Right ventricle myocardium inferior (tissue), 1 donor: ENCODE data around the gene TFPI. TPM values are rescaled to one million over a fixed set of nuclear protein-coding genes. Genes with fewer than 3 reads are reported as not detected.
"Not testable (repeated sequence)": the region's sequence is repeated elsewhere in the genome, so short reads cannot be mapped to it uniquely, and the experiment has no call there.

Experiments
- ATAC-seq: fragments of 200-7000 bp; cut with Tn5 transposase; one replicate; pipeline ENCODE4 v1.9.1; 2020; ENCODE audit warnings: mild to moderate bottlenecking, moderate library complexity
- DNase-seq: peaks from one replicate; pipeline ENCODE4 v3.0.0; 2021; ENCODE audit errors: missing footprints
- intact Hi-C: fragments of 100-400 bp; cut with DNase I; formaldehyde crosslinking; loops from one replicate; pipeline ENCODE4 v1.11.0; 2022
- total RNA-seq: library from RNA; stranded (reverse); fragmentation: NEBNext Ultra II Directional; extraction: Animal tissue kit (Norgen Biotek cat#: 25700); gene quantifications from one replicate; pipeline ENCODE4 v1.2.1, GENCODE V29; 2021
- donor health status: DM: no; HTN: yes; CAD: no; lungs with severe emphysema.

The TFPI gene
- total RNA-seq, 1 donor from 2014 or later = 33.6 TPM

GRCh38 chr2:187566266-187566665 lies 12.0 kb upstream of the TFPI start:
- DNase-seq = no peak
- no peak for ATAC-seq
- intact Hi-C loops = no loop called here

- ATAC-seq, DNase-seq, intact Hi-C loops: not testable (repeated sequence)
These were observed 11.4 kb upstream of the TFPI start for GRCh38 chr2:187565618-187566017.

- intact Hi-C loops, ATAC-seq, DNase-seq: not testable (repeated sequence)
These were observed 2.3 kb upstream of the TFPI start for GRCh38 chr2:187556493-187556892.

GRCh38 chr2:187554704-187555082 lies 458 bp upstream of the TFPI start:
- ATAC-seq (no peak), DNase-seq (no peak)
- intact Hi-C loops = no loop called here

- DNase-seq (no peak), ATAC-seq (no peak)
- intact Hi-C loops = no loop called here
These were observed 1.2 kb downstream of the TFPI start for GRCh38 chr2:187552828-187553681.

- ATAC-seq (no peak), DNase-seq (no peak)
- intact Hi-C loops = no loop called here
These were observed 1.9 kb downstream of the TFPI start for GRCh38 chr2:187552381-187552780.

- ATAC-seq = no peak
- intact Hi-C loops = no loop called here
- DNase-seq = no peak
These were observed 3.4 kb downstream of the TFPI start for GRCh38 chr2:187550857-187551256.

- DNase-seq (no peak), ATAC-seq (no peak)
- intact Hi-C loops = no loop called here
These were observed 4.2 kb downstream of the TFPI start for GRCh38 chr2:187549951-187550555.

- intact Hi-C loops = no loop called here
- ATAC-seq = no peak
- no peak for DNase-seq
These were observed 5.0 kb downstream of the TFPI start for GRCh38 chr2:187549193-187549592.

GRCh38 chr2:187548656-187549055 lies 5.6 kb downstream of the TFPI start:
- no peak for ATAC-seq
- DNase-seq = no peak
- intact Hi-C loops = no loop called here

GRCh38 chr2:187547353-187547979 lies 6.8 kb downstream of the TFPI start:
- ATAC-seq (peak; percentile 94), DNase-seq (no peak)
- intact Hi-C loops = no loop called here

- no peak for DNase-seq
- intact Hi-C loops = no loop called here
These were observed 7.4 kb downstream of the TFPI start for GRCh38 chr2:187546762-187547333.

GRCh38 chr2:187545238-187545751 lies 8.9 kb downstream of the TFPI start:
- intact Hi-C loops = no loop called here
- no peak for DNase-seq
- ATAC-seq = no peak

More at GRCh38 chr2:187546762-187547333, 7.4 kb downstream of the TFPI start:
- no peak for ATAC-seq

- DNase-seq = no peak
- ATAC-seq = no peak
- intact Hi-C loops = no loop called here
These were observed 9.7 kb downstream of the TFPI start for GRCh38 chr2:187544371-187545080.

- DNase-seq = no peak
- no peak for ATAC-seq
- intact Hi-C loops = no loop called here
These were observed 10.7 kb downstream of the TFPI start for GRCh38 chr2:187543488-187543887.

GRCh38 chr2:187542123-187542522 lies 12.1 kb downstream of the TFPI start:
- ATAC-seq = no peak
- no peak for DNase-seq
- intact Hi-C loops = no loop called here

- DNase-seq (no peak), ATAC-seq (peak; percentile 89)
- intact Hi-C loops = no loop called here
These were observed 12.8 kb downstream of the TFPI start for GRCh38 chr2:187541086-187542085.

GRCh38 chr2:187538222-187538621 lies 16.0 kb downstream of the TFPI start:
- intact Hi-C loops, ATAC-seq: not testable (repeated sequence)

More at GRCh38 chr2:187538222-187538621, 16.0 kb downstream of the TFPI start:
- not testable (repeated sequence) for DNase-seq
